T-cell (primary cell): ENCODE results near the gene TYRO3. TPM values are rescaled to one million over a fixed set of nuclear protein-coding genes. Genes with fewer than 3 reads are reported as not detected.
A peak's percentile ranks its signal among the peaks of the same experiment; 100 is the strongest.

ENCODE experiments used
- ATAC-seq, 4 experiments: fragments of 200-7000 bp in 3 of 4; fragments of 150-1000 bp in 1 of 4; cut with Tn5 transposase; replicated peaks in 1 of 4; 1 replicate in 3 of 4; 2 replicates in 1 of 4; pipeline ENCODE4 v1.10.0; 2021; ENCODE audit warnings: moderate library complexity in 3 of 4, mild to moderate bottlenecking in 2 of 4, moderate number of reproducible peaks in 1 of 4
- CTCF ChIA-PET, 2 donors: fragments of 300-600 bp; sonication (Branson Sonifier 250); formaldehyde crosslinking; loops; one replicate each; lab custom pipeline; 2022; ENCODE audit warnings: antibody characterized with exemption in 2 of 2; lab: Charles Lee
- POLR2A ChIA-PET, 2 donors: fragments of 300-600 bp; sonication (Branson Sonifier 250); formaldehyde crosslinking; loops; one replicate each; lab custom pipeline; 2022; ENCODE audit warnings: antibody characterized with exemption in 2 of 2; lab: Charles Lee
- DNase-seq, 35 experiments: peaks; one replicate each; pipeline versions ENCODE4 v3.0.0 to v3.0.0-alpha.2; 2013 to 2023
- H3K27ac ChIP-seq: one replicate; pipeline ENCODE4 v1.5.1; 2013; ENCODE audit warnings: low read length
- H3K27me3 ChIP-seq, 2 experiments: replicated peaks in 1 of 2; 1 replicate in 1 of 2; 2 replicates in 1 of 2; pipeline versions ENCODE4 v1.6.1 to v1.7.0; 2013; ENCODE audit warnings: low read length in 1 of 2, mixed read lengths in 1 of 2; ENCODE audit not compliant: control insufficient read depth in 2 of 2, insufficient read depth in 2 of 2; ENCODE audit errors: extremely low read depth in 1 of 2
- H3K36me3 ChIP-seq, 2 donors: 1 replicate in 1 of 2; 2 replicates in 1 of 2; pipeline versions ENCODE4 v1.6.1 to v1.7.0; 2013; ENCODE audit warnings: low read length in 1 of 2; ENCODE audit not compliant: control insufficient read depth in 2 of 2, insufficient read depth in 1 of 2; ENCODE audit errors: extremely low read depth in 1 of 2
- H3K4me1 ChIP-seq, 2 experiments: 1 replicate in 1 of 2; 2 replicates in 1 of 2; pipeline versions ENCODE4 v1.6.1 to v1.7.0; 2013; ENCODE audit warnings: low read length in 2 of 2, mixed read lengths in 1 of 2; ENCODE audit not compliant: insufficient read depth in 2 of 2, control insufficient read depth in 1 of 2; ENCODE audit errors: extremely low read depth in 1 of 2
- H3K4me3 ChIP-seq, 2 donors: 1 replicate in 1 of 2; 2 replicates in 1 of 2; pipeline versions ENCODE4 v1.5.1 to v1.7.0; 2013; ENCODE audit warnings: mild to moderate bottlenecking in 2 of 2, low read length in 1 of 2, moderate library complexity in 1 of 2; ENCODE audit not compliant: control insufficient read depth in 1 of 2; ENCODE audit errors: extremely low read depth in 1 of 2
- H3K9me3 ChIP-seq: 2 replicates; pipeline ENCODE4 v1.7.0; 2013
- H3K27ac Mint-ChIP-seq, 2 donors: one replicate each; pipeline ENCODE4 v1.8.0; 2020 to 2021; ENCODE audit warnings: mild to moderate bottlenecking in 2 of 2, mixed read lengths in 2 of 2
- H3K27me3 Mint-ChIP-seq, 2 donors: one replicate each; pipeline ENCODE4 v1.8.0; 2021 to 2022; ENCODE audit warnings: mixed read lengths in 2 of 2
- H3K36me3 Mint-ChIP-seq: one replicate; pipeline ENCODE4 v1.8.0; 2021; ENCODE audit warnings: mixed read lengths
- H3K4me1 Mint-ChIP-seq, 3 donors: one replicate each; pipeline ENCODE4 v1.8.0; 2020 to 2022; ENCODE audit warnings: mixed read lengths in 3 of 3, mild to moderate bottlenecking in 1 of 3
- H3K4me3 Mint-ChIP-seq, 3 donors: one replicate each; pipeline ENCODE4 v1.8.0; 2020 to 2022; ENCODE audit warnings: mild to moderate bottlenecking in 3 of 3, mixed read lengths in 3 of 3, moderate library complexity in 3 of 3
- H3K9me3 Mint-ChIP-seq, 3 donors: one replicate each; pipeline ENCODE4 v1.8.0; 2020 to 2022; ENCODE audit warnings: mixed read lengths in 3 of 3
- WGBS: methylation state at CpG from one replicate; pipeline ENCODE4 v1.1.5; 2013; ENCODE audit warnings: missing lambda C conversion rate; ENCODE audit not compliant: insufficient coverage; 5-methylcytosine and 5-hydroxymethylcytosine counted together
- total RNA-seq, 35 experiments: library from RNA in 6 of 35; stranded (reverse) in 6 of 35; fragments of 120-200 nt in 1 of 35; gene quantifications; one replicate each; pipeline versions ENCODE4 v1.2.1 to v1.2.4 and lab custom pipeline; 2013 to 2026

TYRO3 gene
- total RNA-seq, 5 donors from 2014 or later (not counting 1 experiment from before 2014, with no cell fraction given), result 0.62 to 1.5 (median 0.78) TPM; not detected in 1

DNA sequence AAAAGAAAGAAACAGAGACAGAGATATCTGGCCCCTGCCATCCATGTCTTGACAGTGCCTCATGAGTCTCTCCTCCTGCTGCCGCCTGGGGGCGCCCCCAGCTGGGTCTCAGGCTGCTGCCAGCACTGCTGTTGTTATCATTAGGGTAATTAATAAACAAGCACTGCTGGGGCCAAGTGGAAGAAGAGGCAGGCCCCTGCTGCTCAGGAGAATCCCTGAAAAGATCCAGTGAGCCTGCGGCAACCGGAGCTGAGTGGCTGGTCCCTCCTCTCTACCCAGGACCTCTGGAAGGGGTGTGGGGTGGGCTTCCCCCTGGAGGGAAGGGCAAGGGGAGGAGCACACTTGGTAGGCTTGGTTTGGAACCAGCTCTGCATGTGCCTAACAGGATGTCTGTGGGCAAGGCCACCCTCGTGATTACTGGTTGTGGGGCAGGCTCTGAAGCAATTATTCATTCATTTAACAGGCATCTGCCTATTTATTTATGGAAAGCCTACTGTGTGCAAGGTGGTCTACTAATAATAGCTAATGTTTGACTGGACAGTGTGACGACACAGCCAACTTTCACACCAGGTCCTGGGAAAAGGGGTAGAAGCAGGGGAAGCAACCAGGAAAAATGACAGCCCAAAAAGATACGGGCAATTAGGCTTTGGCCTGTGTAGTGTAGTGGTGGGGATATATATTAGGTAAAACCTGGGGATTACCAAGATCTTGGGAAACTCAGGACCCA, 1.2 kb upstream of the TYRO3 start:
- 7% methylated on average over 3 of the region's 7 CpGs for WGBS
- H3K4me3 ChIP-seq, result peak overlapping the region; percentile 43 to 52
- POLR2A ChIA-PET, result interaction anchor here (0.5 to 0.7 kb wide), 3 partner anchors 14 to 223 kb away, joined by 3 to 6 read pairs (median 4); no protein-coding TSS in a partner anchor

DNA sequence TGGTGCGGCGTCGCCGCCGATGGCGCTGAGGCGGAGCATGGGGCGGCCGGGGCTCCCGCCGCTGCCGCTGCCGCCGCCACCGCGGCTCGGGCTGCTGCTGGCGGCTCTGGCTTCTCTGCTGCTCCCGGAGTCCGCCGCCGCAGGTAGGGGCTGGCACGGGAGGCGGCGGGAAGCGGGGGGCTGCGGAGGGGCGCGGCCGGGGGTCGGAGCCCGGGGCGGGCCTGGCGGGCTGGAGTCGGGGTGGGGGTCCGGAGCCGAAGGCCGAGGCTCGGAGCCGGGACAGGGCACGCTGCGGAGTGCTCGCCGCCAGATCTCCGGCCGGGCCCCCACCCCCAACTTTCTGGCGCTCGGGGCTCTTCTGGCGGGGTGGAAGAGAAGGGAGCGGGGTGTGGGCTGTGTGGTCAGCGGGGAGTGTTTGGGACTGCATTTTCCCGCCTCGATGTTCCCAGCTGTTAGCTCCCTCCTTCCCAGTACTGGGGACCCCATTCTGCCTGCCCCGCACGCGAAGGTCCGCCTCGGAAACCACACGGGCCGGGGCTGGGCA, 299 bp downstream of the TYRO3 start:
- Mint-ChIP-seq H3K27me3 (peaks cover 10 to 21% of the 10 kb centered on the region in 2 donors), H3K36me3 (no peaks in the 10 kb centered on the region), H3K4me3 (peak overlapping the region; percentile 72 to 84 (median 79)), H3K9me3 (no peaks in the 10 kb centered on the region), H3K27ac (no peak overlapping the region), H3K4me1 (peaks cover 20 to 29% (median 23%) of the 10 kb centered on the region in 3 donors)
- ChIA-PET CTCF (no interaction called here), POLR2A (no interaction called here)
- Histone ChIP-seq H3K4me3 (peak overlapping the region; percentile 30 to 70), H3K27me3 (peaks cover 2 to 40% of the 10 kb centered on the region in 2 experiments), H3K36me3 (no peaks in the 10 kb centered on the region), H3K9me3 (no peaks in the 10 kb centered on the region), H3K4me1 (peaks cover 8 to 22% of the 10 kb centered on the region in 2 experiments), H3K27ac (no peak overlapping the region)
- peak in 1 of 4 experiments; percentile 1 for ATAC-seq
- DNase-seq, result no peak
- 2% methylated on average over 50 of the region's 60 CpGs for WGBS

More for the DNA sequence above, 1.2 kb upstream of the TYRO3 start:
- Mint-ChIP-seq H3K36me3 (no peaks in the 10 kb centered on the region), H3K4me1 (peaks cover 20 to 29% (median 23%) of the 10 kb centered on the region in 3 donors), H3K9me3 (no peaks in the 10 kb centered on the region), H3K4me3 (peak overlapping the region; percentile 84 to 89 (median 86)), H3K27me3 (peaks cover 10 to 21% of the 10 kb centered on the region in 2 donors), H3K27ac (peak overlapping the region; percentile 93 to 94)
- H3K4me1 ChIP-seq, result peaks cover 8 to 22% of the 10 kb centered on the region in 2 experiments
- no peaks in the 10 kb centered on the region for H3K36me3 ChIP-seq
- H3K9me3 ChIP-seq, result no peaks in the 10 kb centered on the region
- CTCF ChIA-PET, result interaction anchor here (0.5 to 1.9 kb wide), 15 partner anchors 9 to 753 kb away, joined by 3 to 21 read pairs (median 3); partner anchors contain the start of genes MAPKBP1 (in 1 of the 2), MGA (in 1 of the 2) and RPAP1 (in 1 of the 2)
- H3K27ac ChIP-seq, result peak overlapping the region; percentile 51
- peaks cover 2 to 34% of the 10 kb centered on the region in 2 experiments for H3K27me3 ChIP-seq
- ATAC-seq, result peak; percentile 81 to 91 (median 83)
- peak; percentile 59 to 84 (median 74) for DNase-seq

DNA sequence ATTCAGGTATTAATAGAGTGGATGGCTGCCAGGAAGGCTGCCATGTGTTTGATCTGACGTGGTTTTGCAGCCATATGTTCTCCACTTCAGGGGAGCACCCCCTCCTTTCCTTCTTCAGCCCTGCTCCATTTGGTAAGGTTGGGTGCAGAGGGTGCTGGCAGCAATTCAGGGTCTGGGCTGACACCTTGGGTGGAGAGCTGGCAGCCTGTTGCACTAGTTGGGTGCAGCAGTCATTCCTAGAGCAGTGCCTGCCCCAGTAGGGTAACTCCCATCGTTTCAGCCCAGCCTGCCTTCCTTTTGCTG, 1.5 kb downstream of the TYRO3 start:
- 67% methylated on average over 1 of the region's 2 CpGs for WGBS
- H3K27ac Mint-ChIP-seq, result no peak overlapping the region

DNA sequence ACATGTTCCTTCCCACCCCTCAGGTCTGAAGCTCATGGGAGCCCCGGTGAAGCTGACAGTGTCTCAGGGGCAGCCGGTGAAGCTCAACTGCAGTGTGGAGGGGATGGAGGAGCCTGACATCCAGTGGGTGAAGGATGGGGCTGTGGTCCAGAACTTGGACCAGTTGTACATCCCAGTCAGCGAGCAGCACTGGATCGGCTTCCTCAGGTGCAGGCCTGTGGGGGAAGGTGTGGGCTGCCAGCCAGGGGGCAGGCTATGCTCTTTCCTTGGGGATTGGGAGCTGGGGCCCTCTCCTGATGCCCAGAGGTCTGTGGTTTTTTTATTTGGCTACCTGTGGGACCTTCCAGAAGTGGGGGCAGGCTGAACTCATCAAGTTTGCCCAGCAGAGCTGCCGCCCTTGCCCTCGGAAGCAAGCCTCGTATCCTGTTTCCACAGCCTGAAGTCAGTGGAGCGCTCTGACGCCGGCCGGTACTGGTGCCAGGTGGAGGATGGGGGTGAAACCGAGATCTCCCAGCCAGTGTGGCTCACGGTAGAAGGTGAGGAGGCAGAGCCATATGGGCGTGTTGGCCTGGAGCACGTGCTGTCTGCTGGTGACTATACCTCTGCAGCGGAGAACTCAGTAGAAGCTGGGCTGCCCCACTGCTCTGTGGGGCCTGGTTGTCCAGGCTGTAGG, 2.2 kb downstream of the TYRO3 start:
- POLR2A ChIA-PET, result no interaction called here
- Histone ChIP-seq H3K9me3 (no peaks in the 10 kb centered on the region), H3K36me3 (no peaks in the 10 kb centered on the region), H3K4me3 (no peak overlapping the region), H3K27me3 (peaks cover 2 to 42% of the 10 kb centered on the region in 2 experiments), H3K4me1 (peaks cover 8 to 22% of the 10 kb centered on the region in 2 experiments), H3K27ac (no peak overlapping the region)
- H3K27me3 Mint-ChIP-seq, result peaks cover 10 to 19% of the 10 kb centered on the region in 2 donors
- no peaks in the 10 kb centered on the region for H3K36me3 Mint-ChIP-seq
- ATAC-seq, result no peak
- no peak overlapping the region for H3K27ac Mint-ChIP-seq
- WGBS, result 91% methylated on average over 11 of the region's 16 CpGs
- no peak for DNase-seq
- CTCF ChIA-PET, result no interaction called here
- H3K9me3 Mint-ChIP-seq, result no peaks in the 10 kb centered on the region
- peaks cover 13 to 24% (median 23%) of the 10 kb centered on the region in 3 donors for H3K4me1 Mint-ChIP-seq
- peak overlapping the region in 1 of 3 donors; percentile 84 for H3K4me3 Mint-ChIP-seq

More for the DNA sequence above, 1.5 kb downstream of the TYRO3 start:
- Histone ChIP-seq H3K27me3 (peaks cover 2 to 42% of the 10 kb centered on the region in 2 experiments), H3K4me1 (peaks cover 8 to 22% of the 10 kb centered on the region in 2 experiments), H3K4me3 (no peak overlapping the region), H3K27ac (no peak overlapping the region), H3K9me3 (no peaks in the 10 kb centered on the region), H3K36me3 (no peaks in the 10 kb centered on the region)
- no peaks in the 10 kb centered on the region for H3K36me3 Mint-ChIP-seq
- POLR2A ChIA-PET, result no interaction called here
- ATAC-seq (no peak), DNase-seq (no peak)
- H3K4me3 Mint-ChIP-seq, result peak overlapping the region; percentile 21 to 84 (median 43)
- H3K27me3 Mint-ChIP-seq, result peaks cover 10 to 19% of the 10 kb centered on the region in 2 donors
- peaks cover 13 to 24% (median 23%) of the 10 kb centered on the region in 3 donors for H3K4me1 Mint-ChIP-seq
- CTCF ChIA-PET, result no interaction called here
- no peaks in the 10 kb centered on the region for H3K9me3 Mint-ChIP-seq

DNA sequence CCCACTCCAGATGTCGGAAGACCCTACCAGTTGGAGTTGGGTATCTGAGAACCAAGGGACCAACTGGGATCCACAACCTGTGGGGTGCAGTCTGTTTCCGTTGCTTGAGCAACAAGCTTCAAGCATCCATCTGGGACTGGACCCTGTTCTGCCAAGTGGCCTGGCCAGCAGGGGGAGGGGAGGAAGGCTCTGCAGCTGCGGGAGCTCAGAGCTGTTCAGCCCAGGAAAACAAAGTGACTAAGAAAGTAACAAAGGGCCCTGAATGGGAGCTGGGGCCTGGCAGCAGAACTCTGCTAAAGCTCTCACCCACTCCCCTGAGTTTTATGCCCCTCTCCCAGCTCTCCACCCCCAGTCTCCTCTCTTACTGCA, 2.7 kb downstream of the TYRO3 start:
- Mint-ChIP-seq H3K4me1 (peaks cover 13 to 24% (median 21%) of the 10 kb centered on the region in 3 donors), H3K9me3 (no peaks in the 10 kb centered on the region), H3K27ac (no peak overlapping the region), H3K4me3 (no peak overlapping the region), H3K36me3 (no peaks in the 10 kb centered on the region), H3K27me3 (peaks cover 10 to 19% of the 10 kb centered on the region in 2 donors)
- CTCF ChIA-PET, result interaction anchor here in 1 of 2 donors (0.5 kb wide), 1 partner anchor 58 kb away, joined by 4 read pairs; no protein-coding TSS in a partner anchor
- POLR2A ChIA-PET, result no interaction called here
- Histone ChIP-seq H3K36me3 (no peaks in the 10 kb centered on the region), H3K27me3 (peaks cover 2 to 42% of the 10 kb centered on the region in 2 experiments), H3K4me3 (no peak overlapping the region), H3K27ac (no peak overlapping the region), H3K4me1 (peaks cover 8 to 22% of the 10 kb centered on the region in 2 experiments), H3K9me3 (no peaks in the 10 kb centered on the region)
- ATAC-seq, result no peak
- no peak for DNase-seq
- 100% methylated on average over 1 of the region's 3 CpGs for WGBS

DNA sequence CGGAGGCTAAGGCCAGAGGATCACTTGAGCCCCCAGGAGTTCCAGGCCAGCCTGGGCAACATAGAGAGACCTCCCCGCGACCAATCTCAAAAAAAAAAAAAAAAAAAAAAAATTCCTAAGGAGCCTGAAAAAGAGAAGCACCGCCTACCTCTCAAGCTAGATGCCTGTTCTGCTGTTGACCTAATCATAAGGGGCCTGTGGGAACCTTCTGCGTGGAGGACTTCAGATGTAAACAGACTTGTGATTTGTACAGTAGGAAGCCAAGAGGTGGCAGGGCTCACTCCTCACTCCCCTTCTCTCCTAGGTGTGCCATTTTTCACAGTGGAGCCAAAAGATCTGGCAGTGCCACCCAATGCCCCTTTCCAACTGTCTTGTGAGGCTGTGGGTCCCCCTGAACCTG, 3.2 kb downstream of the TYRO3 start:
- Histone ChIP-seq H3K4me1 (peaks cover 8 to 22% of the 10 kb centered on the region in 2 experiments), H3K27me3 (peaks cover 2 to 42% of the 10 kb centered on the region in 2 experiments), H3K27ac (no peak overlapping the region), H3K36me3 (no peaks in the 10 kb centered on the region), H3K9me3 (no peaks in the 10 kb centered on the region), H3K4me3 (no peak overlapping the region)
- ChIA-PET POLR2A (no interaction called here), CTCF (interaction anchor here in 1 of 2 donors (0.5 to 0.6 kb wide), 2 partner anchors 58 to 140 kb away, joined by 3 to 4 read pairs; no protein-coding TSS in a partner anchor)
- Mint-ChIP-seq H3K27me3 (peaks cover 10 to 19% of the 10 kb centered on the region in 2 donors), H3K9me3 (no peaks in the 10 kb centered on the region), H3K27ac (no peak overlapping the region), H3K36me3 (no peaks in the 10 kb centered on the region), H3K4me1 (peaks cover 13 to 21% (median 20%) of the 10 kb centered on the region in 3 donors), H3K4me3 (no peak overlapping the region)
- DNase-seq (no peak), ATAC-seq (no peak)
- WGBS, result no CpG with 5 or more reads among the region's 5 CpGs
